GM18502 (cell line): ENCODE measurements around the gene EHBP1L1.

Experiments used
- ATAC-seq: cut with Tn5 transposase; IDR thresholded peaks from one replicate; pipeline ENCODE4 v1.9.1; 2021; ENCODE audit warnings: mild to moderate bottlenecking; ENCODE audit not compliant: unreplicated experiment, poor library complexity

Gene EHBP1L1

DNA sequence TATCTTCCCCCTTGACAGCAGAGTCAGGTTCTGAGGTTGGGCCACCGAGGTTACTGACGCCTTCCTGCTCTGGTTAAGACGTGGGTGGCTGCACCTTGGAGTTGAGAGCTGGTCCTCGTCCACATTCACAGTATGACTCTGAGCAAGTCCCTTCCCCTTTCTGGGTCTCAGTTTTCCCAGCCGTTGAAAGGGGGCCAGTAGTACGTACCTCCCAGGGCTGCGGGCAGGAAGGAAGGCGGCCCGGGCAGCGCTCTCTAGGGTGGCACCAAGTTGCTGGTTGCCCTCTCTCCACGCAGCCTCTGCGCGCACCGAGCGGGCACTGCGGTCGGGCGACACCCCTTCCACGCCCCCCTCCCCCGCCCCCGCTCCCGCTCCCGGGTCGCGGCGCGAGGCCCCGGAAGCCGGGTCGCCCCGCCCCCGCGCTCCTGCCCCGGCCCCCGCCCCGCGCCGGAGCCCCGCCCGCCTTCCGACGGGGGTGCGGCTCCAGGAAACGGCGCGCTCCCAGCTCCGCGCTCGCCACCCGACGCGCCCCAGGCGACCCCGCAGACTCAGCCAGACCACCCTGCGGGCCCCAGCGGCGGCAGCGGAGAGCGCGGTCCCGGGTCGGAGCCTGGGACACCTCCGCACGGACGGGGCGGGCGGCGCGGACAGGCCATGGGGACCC is at the start of gene EHBP1L1:
TSS of gene EHBP1L1 (plus strand) at position 486 of the 664 bp plus-strand sequence. CDS start 250 bp downstream, outside the sequence.
- peak; percentile 25 for ATAC-seq

DNA sequence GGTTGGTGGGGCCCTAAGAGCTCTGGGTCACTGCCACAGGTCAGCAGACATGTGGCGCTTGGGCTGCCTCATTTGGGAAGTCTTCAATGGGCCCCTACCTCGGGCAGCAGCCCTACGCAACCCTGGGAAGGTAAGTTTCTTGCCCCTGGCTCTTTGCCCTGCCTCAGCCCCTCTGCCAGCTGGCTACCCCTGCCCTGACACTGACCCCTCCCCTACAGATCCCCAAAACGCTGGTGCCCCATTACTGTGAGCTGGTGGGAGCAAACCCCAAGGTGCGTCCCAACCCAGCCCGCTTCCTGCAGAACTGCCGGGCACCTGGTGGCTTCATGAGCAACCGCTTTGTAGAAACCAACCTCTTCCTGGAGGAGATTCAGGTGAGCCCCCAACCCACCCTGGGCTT is 49.1 kb upstream of the EHBP1L1 start:
- ATAC-seq, result no peak

DNA sequence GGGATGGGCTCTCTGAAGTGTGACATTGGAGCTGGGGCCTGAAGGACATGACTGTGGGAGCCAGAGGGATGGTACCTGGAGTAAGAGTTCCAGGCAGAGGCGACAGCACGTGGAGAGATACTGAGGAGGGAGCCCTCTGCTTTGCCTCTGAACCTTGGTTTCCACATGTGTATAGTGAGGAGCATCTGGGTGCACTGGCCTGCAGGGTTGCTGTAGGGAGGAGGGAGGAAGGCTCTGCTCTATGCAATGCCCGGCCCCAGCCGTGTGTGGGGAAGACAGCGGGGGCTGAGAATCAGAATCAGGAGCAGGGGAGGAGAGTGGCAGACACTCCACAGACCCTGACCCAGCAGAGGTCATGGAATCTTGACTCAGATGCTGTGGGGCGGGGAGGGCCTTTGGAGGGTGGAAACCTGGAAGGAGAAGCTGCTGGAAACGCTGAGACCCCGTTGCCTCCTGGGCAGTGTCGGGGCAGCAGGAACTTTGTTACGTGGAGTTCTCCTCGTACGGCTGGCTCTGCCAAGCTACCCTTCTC is 47.0 kb upstream of the EHBP1L1 start:
- no peak for ATAC-seq

- ATAC-seq, result no peak
These were observed 46.2 kb upstream of the EHBP1L1 start for GRCh38 chr11:65529475-65530156.

DNA sequence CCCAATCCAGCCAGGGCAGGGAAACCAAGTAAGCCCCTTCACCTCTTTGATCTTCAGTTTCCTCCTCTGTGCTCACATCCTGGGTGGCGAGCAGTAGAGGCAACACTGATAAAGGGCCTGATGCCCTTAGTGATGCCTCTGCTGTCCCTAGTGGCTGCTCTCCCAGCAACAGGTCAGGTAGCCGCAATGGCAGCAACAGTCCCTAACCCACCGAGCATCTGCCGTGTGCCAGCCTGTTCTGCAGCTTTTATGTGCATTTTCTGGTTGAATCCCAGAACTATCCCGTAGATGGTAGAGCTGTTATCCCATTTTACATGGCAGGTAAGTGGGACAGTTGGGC is 45.7 kb upstream of the EHBP1L1 start:
- ATAC-seq, result no peak

GRCh38 chr11:65532388-65533064 is 43.3 kb upstream of the EHBP1L1 start:
- no peak for ATAC-seq

- ATAC-seq, result no peak
These were observed 40.8 kb upstream of the EHBP1L1 start for GRCh38 chr11:65535102-65535501.

DNA sequence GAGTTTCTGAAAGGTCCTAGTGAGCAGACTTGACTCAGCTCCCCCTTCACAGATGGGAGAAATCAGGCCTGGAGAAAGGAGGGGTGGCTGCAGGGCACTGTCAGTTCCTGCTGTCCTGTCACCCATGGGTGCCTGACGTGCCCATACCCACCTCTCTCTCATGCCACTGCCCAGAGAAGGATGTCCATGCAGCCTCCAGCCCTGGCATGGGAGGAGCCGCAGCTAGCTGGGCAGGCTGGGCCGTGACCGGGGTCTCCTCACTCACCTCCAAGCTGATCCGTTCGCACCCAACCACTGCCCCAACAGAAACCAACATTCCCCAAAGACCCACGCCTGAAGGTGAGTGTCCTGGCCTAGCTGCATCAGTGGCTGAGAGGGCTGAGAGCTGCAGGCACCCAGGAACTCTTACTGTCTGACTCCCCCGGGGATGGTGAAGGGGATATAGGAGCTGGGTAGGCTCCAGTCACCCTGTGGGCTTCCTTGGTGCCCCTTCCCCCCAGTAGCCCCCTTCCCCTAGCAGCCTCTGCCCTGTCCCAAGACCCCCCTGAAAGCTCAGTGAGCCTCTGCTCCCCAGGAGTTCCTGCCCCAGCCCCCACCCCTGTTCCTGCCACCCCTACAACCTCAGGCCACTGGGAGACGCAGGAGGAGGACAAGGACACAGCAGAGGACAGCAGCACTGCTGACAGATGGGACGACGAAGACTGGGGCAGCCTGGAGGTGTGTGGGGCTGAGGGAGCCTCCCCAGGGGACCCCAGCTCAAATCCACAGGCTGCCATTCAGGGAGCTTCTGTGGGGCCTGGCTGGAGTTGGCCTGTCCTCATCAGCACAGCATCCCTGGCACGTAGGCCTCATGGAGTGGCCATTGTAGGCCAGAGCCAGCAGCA is 39.2 kb upstream of the EHBP1L1 start:
- ATAC-seq, result no peak

DNA sequence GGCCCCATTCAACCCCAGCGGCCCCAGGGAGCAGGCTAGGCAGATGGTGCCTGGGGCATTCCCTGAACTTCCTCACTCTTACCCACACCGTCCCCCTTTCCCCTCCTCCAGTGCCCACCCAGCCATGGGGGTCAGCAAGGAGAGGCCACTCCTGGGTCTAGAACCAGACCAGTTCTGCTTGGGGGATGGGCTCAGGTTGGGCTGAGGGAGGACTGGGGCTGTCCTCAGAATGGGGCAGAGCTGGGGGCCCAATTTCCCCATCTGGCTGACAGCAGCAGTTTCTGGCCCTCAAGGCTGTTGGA is 38.6 kb upstream of the EHBP1L1 start:
- ATAC-seq, result no peak

DNA sequence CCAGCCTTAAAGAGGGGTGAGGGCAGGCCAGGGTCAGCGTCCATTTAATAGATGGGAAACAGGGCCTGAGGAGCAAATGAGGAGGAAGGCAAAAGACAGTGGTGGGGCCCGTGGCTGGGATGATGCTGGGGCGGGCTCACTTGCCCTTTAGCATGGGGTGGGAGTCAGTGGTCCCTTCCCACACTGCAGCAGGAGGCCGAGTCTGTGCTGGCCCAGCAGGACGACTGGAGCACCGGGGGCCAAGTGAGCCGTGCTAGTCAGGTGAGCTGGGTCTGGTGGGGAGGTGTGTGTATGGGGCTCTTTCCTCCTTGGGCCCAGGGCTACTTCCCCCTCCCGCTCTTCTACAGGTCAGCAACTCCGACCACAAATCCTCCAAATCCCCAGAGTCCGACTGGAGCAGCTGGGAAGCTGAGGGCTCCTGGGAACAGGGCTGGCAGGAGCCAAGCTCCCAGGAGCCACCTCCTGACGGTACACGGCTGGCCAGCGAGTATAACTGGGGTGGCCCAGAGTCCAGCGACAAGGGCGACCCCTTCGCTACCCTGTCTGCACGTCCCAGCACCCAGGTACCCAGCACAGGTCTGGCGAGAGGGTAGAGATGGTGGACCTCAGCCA is 38.1 kb upstream of the EHBP1L1 start:
- ATAC-seq, result no peak

DNA sequence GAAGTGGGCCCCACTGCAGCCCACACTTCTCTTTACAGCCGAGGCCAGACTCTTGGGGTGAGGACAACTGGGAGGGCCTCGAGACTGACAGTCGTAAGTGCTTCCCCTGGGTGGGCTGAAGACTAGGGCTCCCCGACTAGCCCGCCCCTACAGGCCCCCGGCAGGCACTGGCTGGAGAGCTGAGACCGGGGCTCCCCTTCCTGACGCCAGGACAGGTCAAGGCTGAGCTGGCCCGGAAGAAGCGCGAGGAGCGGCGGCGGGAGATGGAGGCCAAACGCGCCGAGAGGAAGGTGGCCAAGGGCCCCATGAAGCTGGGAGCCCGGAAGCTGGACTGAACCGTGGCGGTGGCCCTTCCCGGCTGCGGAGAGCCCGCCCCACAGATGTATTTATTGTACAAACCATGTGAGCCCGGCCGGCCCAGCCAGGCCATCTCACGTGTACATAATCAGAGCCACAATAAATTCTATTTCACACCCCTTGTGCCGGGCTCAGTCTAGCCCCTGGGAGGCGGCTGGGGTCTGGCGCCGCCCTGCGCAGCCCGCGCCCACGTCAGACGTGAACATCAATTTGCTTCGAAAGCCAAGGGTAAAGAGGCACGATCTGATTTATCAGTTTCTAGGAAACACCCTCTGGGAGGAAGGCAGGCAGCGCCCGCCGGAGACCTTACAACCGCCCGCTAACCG is 37.5 kb upstream of the EHBP1L1 start:
- ATAC-seq, result no peak

DNA sequence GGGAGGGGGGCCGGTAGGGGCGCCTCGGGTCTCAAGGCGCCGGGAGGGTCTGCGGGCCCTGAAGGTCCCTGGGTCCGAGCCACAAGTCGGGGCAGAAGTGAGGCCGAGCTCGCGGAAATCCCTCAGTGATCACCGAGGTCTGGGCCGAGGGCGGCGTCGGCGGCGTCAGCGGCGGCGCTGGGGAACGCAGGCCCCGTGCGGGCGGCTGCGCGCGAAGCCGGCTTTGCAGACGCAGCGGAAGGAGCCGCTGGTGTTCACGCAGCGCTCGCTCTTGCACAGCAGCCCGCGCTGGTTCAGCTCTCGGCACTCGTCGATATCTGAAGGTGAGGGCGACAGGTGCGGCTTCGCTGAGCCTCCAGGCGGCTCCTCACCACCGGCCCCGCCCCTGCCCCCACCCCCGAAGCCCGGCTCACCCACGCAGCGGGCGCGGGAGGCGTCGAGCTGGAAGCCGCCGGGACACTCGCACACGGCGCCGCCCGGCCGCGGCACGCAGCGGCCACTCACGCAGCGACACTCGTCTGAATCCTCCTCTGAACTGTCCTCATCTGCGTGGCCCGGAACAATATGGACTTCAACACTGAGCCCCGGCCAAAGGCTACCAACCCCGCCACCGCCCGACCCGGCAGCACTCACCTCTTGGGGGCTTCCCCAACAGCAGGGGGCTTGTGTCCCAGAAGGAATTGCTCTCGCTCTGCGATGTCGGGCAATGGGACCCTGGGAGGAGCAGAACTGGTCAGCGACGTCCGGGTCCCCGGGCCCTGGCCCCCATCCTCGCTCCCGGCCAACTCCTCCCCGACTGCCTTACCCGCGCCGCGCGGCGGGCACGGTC is 36.7 kb upstream of the EHBP1L1 start:
- ATAC-seq, result no peak

DNA sequence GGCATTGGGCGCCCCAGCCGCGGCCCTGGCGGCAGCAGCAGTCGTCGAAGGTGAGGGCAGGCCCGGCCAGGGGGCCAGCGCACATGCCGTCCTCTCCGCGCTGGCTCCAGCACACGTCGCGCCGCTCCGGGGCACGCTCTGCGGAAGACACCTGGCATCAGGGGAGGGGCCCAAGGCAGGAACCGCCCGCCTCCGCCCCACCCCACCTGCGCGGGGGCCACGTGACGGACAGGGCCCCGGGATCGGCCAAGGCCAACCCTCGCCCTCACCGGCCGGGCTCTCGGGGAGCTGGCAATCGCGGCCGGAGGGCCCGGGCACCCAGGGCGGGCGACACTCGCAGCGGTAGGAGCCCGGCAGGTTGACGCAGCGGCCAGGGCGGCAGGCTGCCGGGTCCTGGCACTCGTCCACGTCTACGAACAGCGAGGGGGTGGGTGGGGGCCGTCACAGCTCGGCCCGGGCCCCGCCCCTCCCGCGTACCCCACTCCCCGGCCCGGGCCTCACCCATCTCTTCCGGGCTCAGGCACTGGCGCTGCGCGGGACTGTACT is 36.0 kb upstream of the EHBP1L1 start:
- peak; percentile 47 for ATAC-seq

DNA sequence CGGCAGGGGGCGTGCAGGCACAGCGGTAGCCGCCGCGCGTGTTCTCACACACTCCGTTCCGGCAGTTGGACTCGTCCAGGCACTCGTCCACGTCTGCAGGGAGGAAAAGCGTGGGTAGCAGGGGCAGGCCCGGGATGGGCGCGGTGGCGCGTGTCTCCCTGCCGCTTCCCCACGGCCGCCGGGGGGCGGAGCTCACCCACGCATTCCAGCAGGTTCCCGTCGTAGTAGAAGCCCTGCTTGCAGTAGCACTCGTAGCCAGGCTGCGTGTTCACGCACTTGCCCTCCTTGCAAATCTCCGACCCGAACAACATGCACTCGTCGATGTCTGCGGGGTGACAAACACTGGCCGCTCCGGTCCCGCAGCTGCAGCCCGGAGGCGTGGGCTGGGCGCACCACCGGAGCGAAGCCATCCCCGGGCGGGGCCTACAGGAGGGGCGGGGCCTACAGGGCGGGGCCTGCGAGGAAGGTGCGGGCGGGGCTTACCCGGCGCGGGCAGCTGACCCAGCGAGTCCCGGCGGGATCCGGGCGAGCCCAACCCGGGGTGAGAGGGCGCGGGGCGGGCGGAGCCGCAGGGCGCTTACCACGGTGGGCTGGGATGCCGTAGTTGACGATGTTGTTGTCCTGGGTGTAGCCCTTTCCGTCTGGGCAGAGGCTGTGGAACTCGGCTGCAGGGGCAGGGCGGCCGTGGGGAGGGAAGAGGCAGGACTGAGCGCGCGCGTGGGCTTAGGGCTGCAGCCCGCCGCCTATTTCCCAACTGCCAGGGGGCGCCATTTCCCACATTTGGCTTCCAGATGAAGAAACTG is 35.4 kb upstream of the EHBP1L1 start:
- ATAC-seq, result peak; percentile 74

DNA sequence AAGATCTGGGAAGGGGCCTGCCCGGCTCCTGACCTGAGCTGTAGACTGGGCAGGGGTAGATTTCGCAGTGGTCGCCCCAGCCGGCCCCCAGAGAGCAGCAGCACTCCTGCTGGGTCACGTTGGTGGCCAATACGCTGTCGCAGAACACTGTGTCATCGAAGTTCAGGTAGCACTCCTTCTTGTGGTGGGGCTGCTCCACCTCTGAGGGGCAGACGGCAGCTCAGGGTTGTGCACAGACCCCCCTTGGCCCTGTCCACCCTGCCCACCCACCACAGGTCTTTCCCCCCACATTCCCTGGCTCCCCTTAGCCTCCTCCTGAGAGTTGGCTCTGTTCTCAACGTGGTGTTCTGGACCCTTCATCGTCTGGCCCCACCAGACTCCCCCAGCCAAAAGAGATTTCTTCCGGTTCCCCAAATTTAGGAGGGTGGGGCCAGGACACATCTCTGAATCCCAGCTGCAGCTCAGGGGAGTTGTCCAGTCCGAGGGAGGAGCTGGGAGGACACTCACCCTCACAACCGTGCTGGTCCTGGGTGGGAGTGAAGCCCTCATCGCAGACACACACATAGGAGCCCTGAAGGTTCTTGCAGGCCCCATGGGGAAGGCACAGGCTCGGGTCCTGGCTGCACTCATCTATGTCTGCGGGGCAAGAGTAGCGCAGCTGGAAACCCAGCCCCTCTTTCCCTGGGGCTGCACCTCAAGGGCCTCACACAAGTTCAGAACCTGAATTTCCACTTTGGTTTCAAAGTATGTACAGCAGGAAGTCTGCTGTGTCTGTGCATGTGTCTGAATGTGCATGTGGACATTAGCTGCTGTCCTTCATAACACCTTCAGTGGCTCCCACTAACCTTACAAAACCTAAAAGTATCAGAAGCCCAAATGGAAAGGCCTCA is 34.5 kb upstream of the EHBP1L1 start:
- no peak for ATAC-seq

GRCh38 chr11:65542738-65543390 is 33.0 kb upstream of the EHBP1L1 start:
- ATAC-seq, result no peak
